Smooth muscle cell (in vitro differentiated cells): Measurements from ENCODE around the gene SEMA4G. TPM values are rescaled to one million over a fixed set of nuclear protein-coding genes. Genes with fewer than 3 reads are reported as not detected.

Experiments
- DNase-seq: peaks from one replicate; lab custom pipeline; 2025; ENCODE audit not compliant: unreplicated experiment; lab: John Stamatoyannopoulos, UW
- H2AFZ ChIP-seq: fragments of 200-600 bp; sonication (generic); 2 replicates; pipeline ENCODE4 v1.6.0; 2016; ENCODE audit warnings: antibody characterized with exemption, low read depth, mild to moderate bottlenecking
- H3F3A ChIP-seq: fragments of 200-600 bp; sonication (generic); 2 replicates; pipeline ENCODE4 v1.6.0; 2017; ENCODE audit warnings: antibody characterized with exemption, low read depth
- H3K27ac ChIP-seq: fragments of 200-600 bp; sonication (generic); 2 replicates; pipeline ENCODE4 v1.5.1; 2016; ENCODE audit warnings: low read depth, mild to moderate bottlenecking
- H3K27me3 ChIP-seq: fragments of 200-600 bp; sonication (generic); 2 replicates; pipeline ENCODE4 v1.6.1; 2016; ENCODE audit warnings: low read depth, mild to moderate bottlenecking
- H3K36me3 ChIP-seq: fragments of 200-600 bp; sonication (generic); 2 replicates; pipeline ENCODE4 v1.5.1; 2016; ENCODE audit warnings: low read depth
- H3K4me1 ChIP-seq: fragments of 200-600 bp; sonication (generic); 2 replicates; pipeline ENCODE4 v1.5.1; 2016; ENCODE audit warnings: low read depth
- H3K4me2 ChIP-seq: fragments of 200-600 bp; sonication (generic); 2 replicates; pipeline ENCODE4 v1.6.0; 2016; ENCODE audit warnings: mild to moderate bottlenecking
- H3K4me3 ChIP-seq: fragments of 200-600 bp; sonication (generic); 2 replicates; pipeline ENCODE4 v1.5.1; 2016; ENCODE audit warnings: mild to moderate bottlenecking
- H3K79me2 ChIP-seq: fragments of 200-600 bp; sonication (generic); 2 replicates; pipeline ENCODE4 v1.6.0; 2016; ENCODE audit warnings: low read depth, mild to moderate bottlenecking
- H3K9ac ChIP-seq: fragments of 200-600 bp; sonication (generic); 2 replicates; pipeline ENCODE4 v1.6.0; 2016; ENCODE audit warnings: low read depth
- H3K9me3 ChIP-seq: fragments of 200-600 bp; sonication (generic); replicated peaks from 2 replicates; pipeline ENCODE4 v1.5.1; 2016; ENCODE audit warnings: low read depth
- H4K20me1 ChIP-seq: fragments of 200-600 bp; sonication (generic); 2 replicates; pipeline ENCODE4 v1.6.0; 2016; ENCODE audit warnings: low read depth
- WGBS: methylation state at CpG from one replicate; pipeline ENCODE4 v1.1.7; 2016; ENCODE audit warnings: low lambda C conversion rate; 5-methylcytosine and 5-hydroxymethylcytosine counted together
- polyA plus RNA-seq: library from polyadenylated mRNA; unstranded; fragments of >200 nt; fragmentation: Nextera tagmentation; extraction: Ambion mirVana; gene quantifications from 2 replicates; pipeline ENCODE4 v1.2.1, GENCODE V29; 2016
- total RNA-seq: library from RNA; depleted of rRNA; stranded (reverse); fragments of >200 nt; gene quantifications from 2 replicates; pipeline ENCODE4 v1.2.3, GENCODE V29; 2014
- TF ChIP-seq, protein P1 (sequence below): fragments of 200-600 bp; sonication (generic); IDR thresholded peaks from 2 replicates; pipeline ENCODE4 v1.5.1; 2017; ENCODE audit warnings: borderline replicate concordance, mild to moderate bottlenecking, antibody characterized with exemption; ENCODE audit not compliant: insufficient read depth, poor library complexity, severe bottlenecking

Gene SEMA4G
- total and polyA plus RNA-seq, 2 experiments from 2014 or later: 4.2 to 7.1 TPM

DNA sequence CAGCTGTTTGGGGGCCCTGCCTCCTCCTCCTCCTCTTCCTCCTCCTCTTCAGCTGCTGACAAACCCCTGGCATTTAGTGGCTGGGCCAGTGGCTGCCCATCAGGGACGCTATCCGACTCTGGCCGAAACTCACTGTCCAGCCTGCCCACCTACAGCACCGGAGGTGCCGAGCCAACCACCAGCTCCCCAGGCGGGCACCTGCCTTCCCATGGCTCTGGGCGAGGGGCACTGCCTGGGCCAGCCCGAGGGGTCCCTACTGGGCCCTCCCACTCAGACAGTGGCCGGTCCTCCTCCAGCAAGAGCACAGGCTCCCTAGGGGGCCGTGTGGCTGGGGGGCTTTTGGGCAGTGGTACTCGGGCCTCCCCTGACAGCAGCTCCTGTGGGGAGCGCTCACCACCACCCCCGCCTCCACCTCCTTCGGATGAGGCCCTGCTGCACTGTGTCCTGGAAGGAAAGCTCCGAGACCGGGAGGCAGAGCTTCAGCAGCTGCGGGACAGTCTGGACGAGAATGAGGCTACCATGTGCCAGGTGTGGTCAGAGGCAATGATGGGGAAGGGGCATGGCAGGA, 34.4 kb downstream of the SEMA4G start:
- no peaks in the 10 kb centered on the region for H3K9me3 ChIP-seq
- peaks cover 18% of the 10 kb centered on the region for H3K4me1 ChIP-seq
- H3K4me2 ChIP-seq: no peak overlapping the region
- H3K27ac ChIP-seq: no peak overlapping the region
- TF ChIP-seq, protein P1, sequence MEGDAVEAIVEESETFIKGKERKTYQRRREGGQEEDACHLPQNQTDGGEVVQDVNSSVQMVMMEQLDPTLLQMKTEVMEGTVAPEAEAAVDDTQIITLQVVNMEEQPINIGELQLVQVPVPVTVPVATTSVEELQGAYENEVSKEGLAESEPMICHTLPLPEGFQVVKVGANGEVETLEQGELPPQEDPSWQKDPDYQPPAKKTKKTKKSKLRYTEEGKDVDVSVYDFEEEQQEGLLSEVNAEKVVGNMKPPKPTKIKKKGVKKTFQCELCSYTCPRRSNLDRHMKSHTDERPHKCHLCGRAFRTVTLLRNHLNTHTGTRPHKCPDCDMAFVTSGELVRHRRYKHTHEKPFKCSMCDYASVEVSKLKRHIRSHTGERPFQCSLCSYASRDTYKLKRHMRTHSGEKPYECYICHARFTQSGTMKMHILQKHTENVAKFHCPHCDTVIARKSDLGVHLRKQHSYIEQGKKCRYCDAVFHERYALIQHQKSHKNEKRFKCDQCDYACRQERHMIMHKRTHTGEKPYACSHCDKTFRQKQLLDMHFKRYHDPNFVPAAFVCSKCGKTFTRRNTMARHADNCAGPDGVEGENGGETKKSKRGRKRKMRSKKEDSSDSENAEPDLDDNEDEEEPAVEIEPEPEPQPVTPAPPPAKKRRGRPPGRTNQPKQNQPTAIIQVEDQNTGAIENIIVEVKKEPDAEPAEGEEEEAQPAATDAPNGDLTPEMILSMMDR: no peak
- H3K4me3 ChIP-seq: no peak overlapping the region
- no peak for DNase-seq
- 98% methylated on average over 18 of the region's 18 CpGs for WGBS
- H3K27me3 ChIP-seq: no peaks in the 10 kb centered on the region
- H3F3A ChIP-seq: peaks cover 3% of the 10 kb centered on the region
- no peak overlapping the region for H3K9ac ChIP-seq
- H2AFZ ChIP-seq: no peak overlapping the region
- H3K79me2 ChIP-seq: peaks cover 40% of the 10 kb centered on the region
- H4K20me1 ChIP-seq: peaks cover 56% of the 10 kb centered on the region
- H3K36me3 ChIP-seq: no peaks in the 10 kb centered on the region

DNA sequence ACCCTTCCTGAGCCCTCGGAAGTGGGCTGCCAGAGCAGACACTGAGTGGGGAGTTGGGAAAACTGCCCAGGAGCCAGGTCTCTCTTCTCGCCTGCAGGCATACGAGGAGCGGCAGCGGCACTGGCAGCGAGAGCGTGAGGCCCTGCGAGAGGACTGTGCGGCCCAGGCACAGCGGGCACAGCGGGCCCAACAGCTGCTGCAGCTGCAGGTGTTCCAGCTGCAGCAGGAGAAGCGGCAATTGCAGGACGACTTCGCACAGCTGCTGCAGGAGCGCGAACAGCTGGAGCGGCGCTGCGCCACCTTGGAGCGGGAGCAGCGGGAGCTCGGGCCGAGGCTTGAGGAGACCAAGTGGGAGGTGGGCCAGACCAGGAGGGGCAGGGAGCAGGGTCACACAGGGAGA, 36.1 kb downstream of the SEMA4G start:
- no peaks in the 10 kb centered on the region for H3K36me3 ChIP-seq
- H3K9ac ChIP-seq: no peak overlapping the region
- TF ChIP-seq, protein P1: no peak
- no peak overlapping the region for H2AFZ ChIP-seq
- DNase-seq: no peak
- WGBS: 98% methylated on average over 23 of the region's 23 CpGs
- H3K79me2 ChIP-seq: peaks cover 34% of the 10 kb centered on the region
- no peak overlapping the region for H3K4me2 ChIP-seq
- H3K4me3 ChIP-seq: no peak overlapping the region
- H4K20me1 ChIP-seq: peaks cover 56% of the 10 kb centered on the region
- peaks cover 15% of the 10 kb centered on the region for H3K4me1 ChIP-seq
- H3K9me3 ChIP-seq: no peaks in the 10 kb centered on the region
- no peaks in the 10 kb centered on the region for H3F3A ChIP-seq
- no peak overlapping the region for H3K27ac ChIP-seq
- no peaks in the 10 kb centered on the region for H3K27me3 ChIP-seq

DNA sequence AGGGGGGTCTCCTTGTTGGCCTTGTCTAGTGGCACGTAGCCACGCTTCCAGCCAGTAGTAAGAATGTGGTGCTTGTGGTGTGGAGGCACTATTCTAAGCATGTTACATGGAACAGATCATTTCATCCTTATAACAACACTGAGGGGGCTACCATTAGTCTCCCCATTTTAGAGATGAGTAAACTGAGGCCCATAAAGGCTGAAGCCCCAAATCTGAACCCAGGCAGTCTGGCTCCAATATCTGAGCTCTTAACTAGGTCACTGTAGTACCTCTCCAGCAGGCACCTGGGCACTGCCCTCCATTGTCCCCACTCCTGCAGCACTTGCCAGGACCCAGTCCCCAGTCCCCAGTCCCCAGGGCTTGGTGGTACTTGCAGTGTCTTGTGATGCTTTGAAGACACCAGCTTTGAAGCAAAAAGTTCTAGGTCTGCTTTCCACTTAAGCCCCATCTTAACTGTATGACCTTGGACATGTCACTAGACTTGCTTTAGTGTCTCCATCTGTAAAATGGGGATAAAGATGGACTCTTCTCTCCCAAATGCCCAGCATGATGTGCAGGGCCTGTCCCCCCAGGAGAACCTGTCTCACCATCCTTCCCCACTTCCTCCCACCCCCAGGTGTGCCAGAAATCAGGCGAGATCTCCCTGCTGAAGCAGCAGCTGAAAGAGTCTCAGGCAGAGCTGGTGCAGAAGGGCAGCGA, 36.7 kb downstream of the SEMA4G start:
- peaks cover 56% of the 10 kb centered on the region for H4K20me1 ChIP-seq
- DNase-seq: no peak
- no peaks in the 10 kb centered on the region for H3K9me3 ChIP-seq
- no peak overlapping the region for H2AFZ ChIP-seq
- peaks cover 27% of the 10 kb centered on the region for H3K79me2 ChIP-seq
- H3K4me2 ChIP-seq: no peak overlapping the region
- no peaks in the 10 kb centered on the region for H3K36me3 ChIP-seq
- H3K4me1 ChIP-seq: peaks cover 10% of the 10 kb centered on the region
- no peak overlapping the region for H3K27ac ChIP-seq
- H3K4me3 ChIP-seq: no peak overlapping the region
- no peaks in the 10 kb centered on the region for H3F3A ChIP-seq
- TF ChIP-seq, protein P1: no peak
- no peak overlapping the region for H3K9ac ChIP-seq
- 92% methylated on average over 4 of the region's 4 CpGs for WGBS
- H3K27me3 ChIP-seq: no peaks in the 10 kb centered on the region

DNA sequence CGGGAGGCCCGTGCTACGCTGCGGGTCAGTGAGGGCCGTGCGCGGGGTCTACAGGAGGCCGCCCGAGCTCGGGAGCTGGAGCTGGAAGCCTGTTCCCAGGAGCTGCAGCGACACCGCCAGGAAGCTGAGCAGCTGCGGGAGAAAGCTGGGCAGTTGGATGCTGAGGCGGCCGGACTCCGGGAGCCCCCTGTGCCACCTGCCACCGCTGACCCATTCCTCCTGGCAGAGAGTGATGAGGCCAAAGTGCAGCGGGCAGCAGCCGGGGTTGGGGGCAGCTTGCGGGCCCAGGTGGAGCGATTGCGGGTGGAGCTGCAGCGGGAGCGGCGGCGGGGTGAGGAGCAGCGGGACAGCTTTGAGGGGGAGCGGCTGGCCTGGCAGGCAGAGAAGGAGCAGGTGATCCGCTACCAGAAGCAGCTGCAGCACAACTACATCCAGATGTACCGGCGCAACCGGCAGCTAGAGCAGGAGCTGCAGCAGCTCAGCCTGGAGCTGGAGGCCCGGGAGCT, 37.3 kb downstream of the SEMA4G start:
- TF ChIP-seq, protein P1: no peak
- Histone ChIP-seq H2AFZ (no peak overlapping the region), H3K79me2 (peaks cover 21% of the 10 kb centered on the region), H3K9me3 (no peaks in the 10 kb centered on the region), H4K20me1 (peaks cover 53% of the 10 kb centered on the region), H3K27ac (no peak overlapping the region), H3K36me3 (no peaks in the 10 kb centered on the region), H3K9ac (no peak overlapping the region), H3K4me1 (peaks cover 3% of the 10 kb centered on the region), H3K4me2 (no peak overlapping the region), H3K4me3 (no peak overlapping the region), H3K27me3 (no peaks in the 10 kb centered on the region), H3F3A (no peaks in the 10 kb centered on the region)
- no peak for DNase-seq
- WGBS: 97% methylated on average over 21 of the region's 33 CpGs
